ENCODE data around the gene RELCH. TPM values are rescaled to one million over a fixed set of nuclear protein-coding genes. Genes with fewer than 3 reads are reported as not detected.

The RELCH gene
- total and polyA plus RNA-seq, 10 of the 15 experiments (the other 5 are each of a cell fraction or from before 2014, with no cell fraction given) = 3.1 to 23.6 (median 14.5) TPM

DNA sequence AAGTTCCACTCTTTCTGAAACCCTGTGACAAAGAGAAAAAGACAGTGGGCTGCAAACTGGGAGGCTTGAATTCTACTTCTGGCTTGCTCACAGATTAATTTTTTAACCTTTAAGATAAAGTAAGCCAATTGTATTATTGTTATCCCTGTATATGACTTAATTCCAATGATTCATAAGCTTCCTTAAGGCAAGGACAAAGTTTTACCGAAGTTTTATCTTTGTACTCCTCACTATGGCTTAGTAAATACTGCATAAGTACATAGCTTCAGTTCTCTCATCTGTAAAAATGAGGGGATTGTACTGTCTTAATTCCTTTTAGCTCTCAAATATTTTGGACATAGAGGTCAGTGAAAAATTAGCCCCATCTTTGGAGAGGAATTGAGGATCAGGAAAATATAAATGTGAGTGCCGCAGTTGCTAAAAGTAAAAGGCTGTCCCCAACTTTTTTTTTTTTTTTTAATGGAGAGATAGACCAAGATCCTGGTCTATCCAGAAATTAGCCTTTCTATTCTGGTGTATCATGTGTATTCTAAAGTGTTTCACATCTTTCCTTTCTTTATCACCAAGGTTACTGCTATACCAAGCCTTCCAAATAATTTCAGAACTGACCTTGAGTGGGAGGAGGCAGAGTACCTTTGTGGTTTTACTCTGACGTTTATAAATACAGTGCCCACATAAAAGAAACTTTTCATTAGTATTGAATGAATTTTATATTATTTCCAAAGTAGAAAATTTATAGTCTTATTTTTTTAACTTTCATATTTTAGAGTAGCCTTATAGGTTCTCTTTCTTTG, 13.3 kb downstream of the RELCH start:
- TF ChIP-seq RUNX3 (IDR thresholded peaks at IDR 0.05; ENCODE audit: low read length) = peak; percentile 52
- TF ChIP-seq, protein P1, sequence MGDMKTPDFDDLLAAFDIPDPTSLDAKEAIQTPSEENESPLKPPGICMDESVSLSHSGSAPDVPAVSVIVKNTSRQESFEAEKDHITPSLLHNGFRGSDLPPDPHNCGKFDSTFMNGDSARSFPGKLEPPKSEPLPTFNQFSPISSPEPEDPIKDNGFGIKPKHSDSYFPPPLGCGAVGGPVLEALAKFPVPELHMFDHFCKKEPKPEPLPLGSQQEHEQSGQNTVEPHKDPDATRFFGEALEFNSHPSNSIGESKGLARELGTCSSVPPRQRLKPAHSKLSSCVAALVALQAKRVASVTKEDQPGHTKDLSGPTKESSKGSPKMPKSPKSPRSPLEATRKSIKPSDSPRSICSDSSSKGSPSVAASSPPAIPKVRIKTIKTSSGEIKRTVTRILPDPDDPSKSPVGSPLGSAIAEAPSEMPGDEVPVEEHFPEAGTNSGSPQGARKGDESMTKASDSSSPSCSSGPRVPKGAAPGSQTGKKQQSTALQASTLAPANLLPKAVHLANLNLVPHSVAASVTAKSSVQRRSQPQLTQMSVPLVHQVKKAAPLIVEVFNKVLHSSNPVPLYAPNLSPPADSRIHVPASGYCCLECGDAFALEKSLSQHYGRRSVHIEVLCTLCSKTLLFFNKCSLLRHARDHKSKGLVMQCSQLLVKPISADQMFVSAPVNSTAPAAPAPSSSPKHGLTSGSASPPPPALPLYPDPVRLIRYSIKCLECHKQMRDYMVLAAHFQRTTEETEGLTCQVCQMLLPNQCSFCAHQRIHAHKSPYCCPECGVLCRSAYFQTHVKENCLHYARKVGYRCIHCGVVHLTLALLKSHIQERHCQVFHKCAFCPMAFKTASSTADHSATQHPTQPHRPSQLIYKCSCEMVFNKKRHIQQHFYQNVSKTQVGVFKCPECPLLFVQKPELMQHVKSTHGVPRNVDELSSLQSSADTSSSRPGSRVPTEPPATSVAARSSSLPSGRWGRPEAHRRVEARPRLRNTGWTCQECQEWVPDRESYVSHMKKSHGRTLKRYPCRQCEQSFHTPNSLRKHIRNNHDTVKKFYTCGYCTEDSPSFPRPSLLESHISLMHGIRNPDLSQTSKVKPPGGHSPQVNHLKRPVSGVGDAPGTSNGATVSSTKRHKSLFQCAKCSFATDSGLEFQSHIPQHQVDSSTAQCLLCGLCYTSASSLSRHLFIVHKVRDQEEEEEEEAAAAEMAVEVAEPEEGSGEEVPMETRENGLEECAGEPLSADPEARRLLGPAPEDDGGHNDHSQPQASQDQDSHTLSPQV (IDR thresholded peaks at IDR 0.05) = no peak
- no peak overlapping the region for H2AFZ ChIP-seq (ENCODE audit: control insufficient read depth, low read depth, low read length)
- no peak overlapping the region for H3K4me3 ChIP-seq
- ATAC-seq (peak; percentile 63), DNase-seq (ENCODE audit: low read depth, low spot score) (no peak), FAIRE-seq (no peak)
- RAD21 ChIA-PET (ENCODE audit: unreplicated experiment) = interaction anchor here (1.8 kb wide), 1 partner anchor 49 kb away, joined by 8 read pairs; no protein-coding TSS in a partner anchor
- in situ Hi-C loops (cut with MboI) (no loop called here), intact Hi-C loops (cut with micrococcal nuclease; ENCODE audit: unreplicated experiment) (no loop called here)
- peaks cover 1% of the 10 kb centered on the region; the same call in 2 of the 3 replicates for H3K9me3 ChIP-seq (replicated peaks; ENCODE audit: control insufficient read depth, insufficient read depth, low read length)
- H3K36me3 ChIP-seq (ENCODE audit: control insufficient read depth in 2 of 2, insufficient read depth in 2 of 2, low read length in 1 of 2) = no peaks in the 10 kb centered on the region
- no peaks in the 10 kb centered on the region for H3K4me1 ChIP-seq (ENCODE audit: control insufficient read depth, insufficient read depth, low read length)
- POLR2A ChIA-PET = interaction anchor here (1.3 kb wide), 2 partner anchors 13 to 30 kb away, joined by 3 to 5 read pairs; partner anchors contain the start of genes PIGN and RELCH
- SMC1A ChIA-PET (ENCODE audit: uncharacterized antibody, unreplicated experiment) = interaction anchor here (0.6 to 3.1 kb wide), 12 partner anchors 8 to 1704 kb away, joined by 3 to 20 read pairs (median 3); no protein-coding TSS in a partner anchor
- H3K27me3 ChIP-seq (replicated peaks in 1 of 2; ENCODE audit: control insufficient read depth in 2 of 2, insufficient read depth in 2 of 2, low read length in 1 of 2) = no peaks in the 10 kb centered on the region
- CTCF ChIA-PET = interaction anchor here (1.0 to 4.8 kb wide), 8 partner anchors 9 to 56 kb away, joined by 3 to 46 read pairs (median 4); partner anchors contain the start of genes PIGN and RELCH
- H3K9ac ChIP-seq (ENCODE audit: control insufficient read depth, insufficient read depth, low read length) = no peak overlapping the region
- peaks cover 59% of the 10 kb centered on the region for H3K79me2 ChIP-seq (ENCODE audit: control insufficient read depth, insufficient read depth, low read length)
- 67% methylated on average over 3 of the region's 3 CpGs for WGBS (ENCODE audit: insufficient coverage, insufficient replicate concordance, low lambda C conversion rate, missing lambda C conversion rate)
- no peaks in the 10 kb centered on the region; the same call in 1 of the 2 replicates for H4K20me1 ChIP-seq (ENCODE audit: control insufficient read depth, insufficient read depth)
- no peak overlapping the region for H3K27ac ChIP-seq (ENCODE audit: control insufficient read depth, insufficient read depth)
- no TSS peak for BruUV-seq (replicated peaks)
- no peak overlapping the region for H3K4me2 ChIP-seq (ENCODE audit: control insufficient read depth, insufficient read depth)
